T follicular helper cell (primary cell): Measurements from ENCODE around the gene GM2A.
"Not testable (repeated sequence)": the region's sequence is repeated elsewhere in the genome, so short reads cannot be mapped to it uniquely, and the experiment has no call there.

ENCODE experiments used
- DNase-seq: peaks from one replicate; pipeline ENCODE4 v3.0.0-alpha.2; 2020; ENCODE audit warnings: low read depth

The GM2A gene

DNA sequence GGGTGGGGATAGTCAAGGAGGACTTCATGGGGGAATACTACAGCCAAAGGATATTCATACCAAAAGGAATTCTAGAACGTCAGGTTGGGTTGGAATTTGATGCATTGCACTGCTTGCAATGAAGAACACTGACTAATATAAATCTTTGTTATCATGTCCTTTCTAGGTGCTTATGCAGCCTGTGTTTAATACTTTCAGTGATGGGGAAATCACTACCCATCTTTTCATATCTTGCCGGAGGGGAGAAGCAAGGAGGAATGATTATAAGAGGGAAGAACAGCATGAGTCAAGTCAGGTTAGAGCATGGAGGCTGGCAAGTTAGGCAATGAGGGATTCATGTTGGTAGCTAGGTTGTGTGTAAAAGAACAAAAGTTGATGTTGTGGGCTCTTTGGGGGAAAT, 24.0 kb upstream of the GM2A start:
- DNase-seq = no peak

DNA sequence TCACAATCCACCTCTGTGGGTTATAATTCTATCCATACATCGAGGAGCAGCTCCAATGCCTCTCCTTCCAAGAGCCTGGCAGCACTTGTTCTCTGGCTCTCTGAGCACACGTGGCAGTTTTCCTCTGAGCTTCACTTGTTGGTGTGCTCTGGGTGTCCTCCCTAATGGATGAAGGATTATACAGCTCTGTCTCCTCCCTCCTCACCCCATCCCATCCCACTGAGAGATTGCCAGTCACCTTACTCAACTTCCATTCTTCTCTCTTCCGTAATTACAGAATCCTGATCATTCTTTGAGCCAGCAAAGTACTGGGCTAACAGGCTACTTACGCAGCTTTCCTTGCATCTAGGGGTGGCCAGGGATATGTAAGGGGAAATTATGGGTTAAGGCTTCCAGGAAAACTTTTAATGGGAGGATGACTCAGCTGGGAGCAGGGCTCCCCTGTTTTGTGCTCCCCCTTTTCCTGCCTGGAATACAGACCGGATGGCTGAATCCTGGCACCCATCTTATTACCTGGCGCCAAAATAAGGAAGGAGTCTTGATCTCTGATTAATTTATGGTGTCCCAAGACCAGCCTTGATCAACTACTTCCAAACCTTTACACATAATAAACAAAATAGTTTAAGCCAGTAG, 22.8 kb upstream of the GM2A start:
- DNase-seq = no peak

DNA sequence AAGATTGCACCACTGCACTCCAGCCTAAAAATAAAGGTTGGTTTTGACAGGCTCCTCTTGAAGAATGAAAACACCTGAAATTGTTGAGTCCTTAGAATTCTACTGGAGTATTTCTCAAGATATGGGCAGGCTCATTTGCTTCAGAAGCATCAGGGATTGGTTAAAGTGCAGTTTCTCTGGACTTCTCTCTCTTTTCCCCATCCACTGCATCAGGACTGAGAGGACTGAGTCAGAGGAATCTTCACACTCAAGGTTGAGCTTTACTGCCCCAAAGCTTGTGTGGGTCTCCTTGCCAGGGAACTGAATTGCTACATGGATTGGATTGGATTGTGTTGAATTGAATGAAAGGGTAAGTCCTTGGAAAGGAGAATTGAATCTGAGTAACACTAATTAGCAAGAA, 21.6 kb upstream of the GM2A start:
- DNase-seq = no peak

DNA sequence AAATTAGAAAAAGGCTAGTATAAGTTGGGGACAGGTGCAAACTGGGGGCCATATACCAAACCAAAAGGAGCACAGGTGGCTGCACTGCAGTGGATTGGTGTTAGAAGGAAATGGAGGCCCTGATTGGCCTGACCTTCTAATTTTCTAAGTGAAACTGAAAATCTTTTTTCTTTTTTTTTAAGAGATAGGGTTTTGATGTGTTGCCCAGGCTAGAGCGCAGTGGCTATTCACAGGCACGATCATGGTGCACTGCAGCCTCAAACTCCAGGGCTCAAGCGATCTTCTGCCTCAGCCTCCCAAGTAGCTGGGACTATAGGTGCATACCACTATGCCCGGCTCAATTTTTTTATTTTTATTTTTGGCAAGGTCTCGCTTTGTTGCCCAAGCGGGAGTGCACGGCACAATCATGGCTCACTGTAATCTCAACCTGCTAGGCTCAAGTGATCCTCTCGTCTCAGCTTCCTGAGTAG, 19.3 kb upstream of the GM2A start:
- no peak for DNase-seq

DNA sequence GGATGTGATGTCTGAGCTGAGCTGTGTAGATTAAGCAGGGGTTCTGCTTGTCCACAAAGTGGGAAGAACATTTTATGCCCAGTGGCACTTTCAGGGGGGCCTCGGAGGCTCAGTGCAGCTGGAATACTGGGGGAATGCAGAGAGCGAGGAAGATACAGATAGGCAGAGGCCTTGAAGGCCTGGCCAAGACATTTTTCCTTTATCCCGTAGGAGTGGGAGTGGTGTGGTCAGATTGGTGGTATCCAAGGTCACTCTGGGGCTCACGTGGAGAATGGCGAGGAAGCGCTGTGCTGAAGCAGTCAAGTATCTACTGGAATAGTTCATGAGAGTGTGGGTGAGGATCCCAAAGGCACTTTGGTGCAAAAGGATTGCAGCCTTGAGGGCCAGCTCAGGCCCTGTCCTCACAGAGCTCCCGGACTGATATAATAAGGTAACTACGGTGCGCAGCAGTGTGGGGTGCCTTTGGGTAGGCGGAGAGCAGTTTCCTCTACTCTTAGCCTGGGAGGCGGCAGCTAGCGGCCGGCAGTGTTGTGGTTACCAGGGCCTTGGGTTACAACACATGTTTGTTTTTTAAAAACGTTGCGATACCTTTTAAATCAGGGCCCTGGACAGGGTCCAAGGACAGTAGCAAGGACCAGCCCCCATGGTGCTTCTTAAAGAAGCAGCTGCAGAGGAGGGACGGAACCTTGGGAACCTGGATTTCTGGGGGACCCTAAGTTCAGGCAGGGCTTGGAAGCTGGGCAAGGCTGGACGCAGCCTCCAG, 18.3 kb upstream of the GM2A start:
- no peak for DNase-seq

DNA sequence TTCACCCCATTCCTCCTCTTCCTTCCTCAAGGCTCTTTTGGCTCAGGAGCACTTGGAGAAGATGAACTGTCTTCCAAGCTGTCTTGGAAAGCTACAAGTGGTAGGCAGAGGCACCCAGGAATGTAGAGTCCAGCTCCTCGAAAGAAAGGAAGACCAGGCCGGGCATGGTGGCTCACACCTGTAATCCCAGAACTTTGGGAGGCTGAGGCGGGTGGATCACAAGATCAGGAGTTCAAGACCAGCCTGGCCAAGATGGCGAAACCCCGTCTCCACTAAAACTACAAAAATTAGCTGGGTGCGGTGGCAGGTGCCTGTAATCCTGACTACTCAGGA, 17.8 kb upstream of the GM2A start:
- not testable (repeated sequence) for DNase-seq

DNA sequence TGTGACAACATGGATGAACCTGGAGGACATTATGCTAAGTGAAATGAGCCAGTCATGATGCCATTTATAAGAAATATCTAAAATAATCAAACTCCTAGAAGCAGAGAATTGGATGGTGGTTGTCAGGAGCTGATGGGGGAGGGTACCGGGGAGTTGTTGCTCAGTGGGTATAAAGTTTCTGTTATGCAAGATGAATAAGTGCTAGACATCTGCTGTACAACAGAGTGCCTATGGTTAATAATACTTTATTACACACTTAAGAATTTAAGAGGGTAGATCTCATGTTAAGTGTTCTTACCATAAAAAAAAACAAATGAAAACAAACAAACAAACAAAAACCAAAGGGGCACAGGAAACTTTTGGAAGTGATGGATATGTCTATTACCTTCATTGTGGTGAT, 16.1 kb upstream of the GM2A start:
- no peak for DNase-seq

DNA sequence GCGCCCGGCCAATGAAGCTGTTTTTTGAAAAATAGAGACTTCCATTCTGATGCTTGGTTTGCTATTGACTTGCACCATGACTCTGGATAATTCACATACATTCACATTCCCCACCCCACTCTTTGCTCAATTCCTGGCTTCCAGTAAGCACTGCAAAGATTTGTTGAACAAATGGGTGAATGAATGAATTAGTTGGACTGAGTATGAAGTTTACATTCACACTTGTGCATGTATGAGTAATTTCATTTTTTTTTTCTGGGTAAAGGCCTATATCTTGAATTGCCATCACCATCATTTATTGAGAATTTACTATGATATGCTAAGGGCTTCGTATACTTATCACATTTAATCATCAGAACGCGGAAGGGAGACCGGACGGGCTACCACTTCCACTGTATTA, 15.3 kb upstream of the GM2A start:
- no peak for DNase-seq

DNA sequence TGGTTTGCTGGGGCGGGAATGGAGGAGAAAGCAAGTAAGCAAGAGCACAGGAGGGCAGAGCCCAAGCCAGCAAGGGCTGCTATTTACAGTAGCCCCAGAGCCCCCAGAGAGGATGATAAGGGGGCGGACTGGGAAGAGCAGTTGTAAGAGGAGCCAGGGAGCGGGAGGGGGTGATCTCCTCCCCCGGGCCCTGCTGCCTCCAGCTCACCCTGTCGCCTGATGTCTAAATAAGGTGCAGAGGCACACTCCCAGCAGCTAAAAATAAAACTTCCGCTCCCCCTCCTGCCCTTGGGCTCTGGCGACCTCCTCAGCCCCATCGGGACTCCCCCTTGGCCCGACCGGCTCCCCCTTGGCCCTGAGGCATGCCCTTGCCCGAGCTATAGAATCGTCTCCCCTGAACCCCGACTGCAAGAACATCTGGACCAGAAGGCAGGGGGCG, 14.7 kb upstream of the GM2A start:
- no peak for DNase-seq

DNA sequence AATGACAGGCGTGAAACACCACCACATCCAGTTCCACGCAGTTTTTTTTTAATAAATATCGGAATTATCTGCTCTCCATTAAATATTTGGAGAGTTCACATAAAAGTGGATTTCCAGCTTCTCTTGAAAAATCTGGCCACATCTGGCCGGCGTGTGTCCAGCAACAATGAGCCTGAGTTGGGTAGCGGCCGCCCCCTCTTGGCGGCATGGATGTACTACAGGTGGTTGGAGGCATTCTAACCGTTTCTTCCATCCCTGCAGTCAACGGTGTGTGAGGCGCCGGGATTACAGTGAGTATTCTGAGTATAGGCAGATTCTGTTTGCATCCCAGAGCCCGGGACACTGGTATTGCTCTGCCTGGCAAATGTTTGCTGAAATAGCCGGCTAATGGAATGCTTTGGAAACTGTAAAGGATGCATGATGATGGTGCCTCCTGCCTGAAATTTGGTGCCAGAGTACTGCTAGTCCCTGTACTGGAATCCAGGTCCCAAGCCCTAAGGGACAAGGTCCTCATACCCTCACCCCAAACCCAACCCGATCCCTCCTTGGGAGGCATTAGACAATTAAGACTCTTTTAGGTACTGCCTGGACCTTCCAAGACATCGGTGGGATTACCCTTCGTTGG, 13.6 kb upstream of the GM2A start:
- no peak for DNase-seq

DNA sequence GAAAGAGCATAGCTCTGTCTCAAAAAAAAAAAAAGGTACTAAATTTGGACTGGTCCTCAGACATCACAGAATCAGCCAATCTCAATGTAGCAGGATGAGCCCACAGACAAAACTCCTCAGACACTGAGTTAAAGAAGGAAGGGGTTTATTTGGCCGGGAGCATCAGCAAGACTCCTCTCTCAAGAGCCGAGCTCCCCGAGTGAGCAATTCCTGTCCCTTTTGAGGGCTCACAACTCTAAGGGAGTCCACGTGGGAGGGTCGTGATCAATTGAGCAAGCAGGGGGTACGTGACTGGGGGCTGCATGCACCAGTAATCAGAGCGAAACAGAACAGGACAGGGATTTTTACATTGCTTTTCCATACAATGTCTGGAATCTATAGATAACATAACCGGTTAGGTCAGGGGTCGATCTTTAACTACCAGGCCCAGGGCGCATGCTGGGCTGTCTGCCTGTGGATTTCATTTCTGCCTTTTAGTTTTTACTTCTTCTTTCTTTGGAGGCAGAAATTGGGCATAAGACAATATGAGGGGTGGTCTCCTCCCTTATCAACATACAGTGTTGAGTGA, 12.6 kb upstream of the GM2A start:
- not testable (repeated sequence) for DNase-seq

DNA sequence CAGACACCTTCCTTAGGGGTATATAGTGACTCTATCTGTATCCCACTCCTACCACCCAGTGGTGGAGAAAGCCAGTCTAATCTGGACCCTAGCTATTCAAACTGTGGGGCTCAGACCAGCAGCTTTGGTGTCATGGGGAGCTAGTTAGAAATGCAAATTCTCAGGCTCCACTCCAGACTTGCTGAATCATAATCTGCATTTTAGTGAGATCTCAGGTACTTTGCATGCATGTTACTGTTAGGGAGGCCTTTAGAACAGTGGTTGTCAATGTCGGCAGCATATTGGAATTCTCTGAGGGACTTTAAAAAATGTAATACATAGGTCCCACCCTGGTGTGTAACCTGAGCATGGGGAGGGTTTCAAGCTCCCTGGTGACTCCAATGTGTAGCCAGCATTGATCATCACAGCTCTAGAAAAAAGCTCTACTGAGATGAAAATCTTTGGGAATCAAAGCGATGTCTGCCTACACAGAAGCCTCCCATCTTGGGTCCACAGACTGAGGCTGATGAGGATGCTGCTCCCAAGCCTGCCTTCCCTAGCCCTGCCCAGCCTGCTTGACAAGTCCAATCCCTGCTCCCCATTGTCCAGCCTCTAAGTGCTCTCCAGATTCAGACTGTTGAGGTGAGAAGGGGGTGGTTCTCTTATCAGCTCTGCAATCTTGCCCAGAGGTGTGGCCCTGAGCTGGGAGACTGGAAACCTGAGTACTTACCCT, 11.9 kb upstream of the GM2A start:
- no peak for DNase-seq

DNA sequence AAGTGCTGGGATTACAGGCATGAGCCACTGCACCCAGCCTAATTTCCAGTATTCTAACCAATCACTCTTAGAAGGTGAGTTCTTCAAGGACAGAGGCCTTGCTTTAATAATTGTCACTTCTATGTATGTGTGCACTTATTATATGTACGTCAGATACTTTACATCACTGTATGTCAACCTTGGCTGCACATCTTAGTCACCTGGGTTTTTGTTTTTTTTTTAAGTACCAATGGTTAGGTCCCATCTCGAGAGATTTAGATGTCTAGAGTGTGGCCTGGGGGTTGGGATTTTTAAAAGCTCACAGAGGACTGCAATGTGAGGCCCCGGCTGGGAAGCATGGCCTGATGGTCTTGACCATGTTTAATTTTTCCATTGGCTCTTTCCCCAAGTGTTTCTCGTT, 9.9 kb upstream of the GM2A start:
- no peak for DNase-seq

DNA sequence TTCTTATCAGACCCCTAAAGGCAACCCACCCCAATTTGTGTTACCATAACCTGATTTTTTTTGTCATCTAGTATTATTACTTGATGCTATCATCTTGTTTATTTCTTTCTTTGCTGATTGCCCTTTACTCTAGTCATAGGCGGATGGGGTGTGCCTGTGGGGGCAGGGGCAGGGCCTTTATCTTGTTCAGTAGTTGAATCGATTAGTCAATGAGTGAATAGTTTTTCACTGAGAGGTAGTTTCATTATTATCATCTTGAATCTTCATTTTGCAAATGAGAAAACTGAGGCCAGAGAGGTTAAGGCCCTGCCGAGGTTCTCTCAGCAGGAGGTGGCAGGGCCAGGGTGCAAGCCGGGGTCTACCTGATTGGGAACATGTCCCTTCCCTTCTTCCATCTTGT, 9.4 kb upstream of the GM2A start:
- no peak for DNase-seq

DNA sequence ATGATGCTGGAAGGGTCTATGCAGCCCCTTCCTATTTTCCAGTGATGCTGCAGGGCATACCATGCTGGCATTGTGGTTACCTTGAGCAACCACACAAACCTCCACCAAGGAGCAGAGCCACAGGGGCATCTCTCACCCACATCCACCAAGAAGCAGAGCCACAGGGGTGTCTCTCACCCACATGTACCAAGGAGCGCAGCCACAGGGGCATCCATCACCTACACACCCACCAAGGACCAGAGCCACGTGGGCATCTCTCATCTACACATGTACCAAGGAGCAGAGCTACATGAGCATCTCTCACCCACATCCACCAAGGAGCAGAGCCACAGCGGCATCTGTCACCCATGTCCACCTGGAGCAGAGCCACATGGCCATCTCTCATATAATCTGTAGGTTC, 8.8 kb upstream of the GM2A start:
- no peak for DNase-seq

DNA sequence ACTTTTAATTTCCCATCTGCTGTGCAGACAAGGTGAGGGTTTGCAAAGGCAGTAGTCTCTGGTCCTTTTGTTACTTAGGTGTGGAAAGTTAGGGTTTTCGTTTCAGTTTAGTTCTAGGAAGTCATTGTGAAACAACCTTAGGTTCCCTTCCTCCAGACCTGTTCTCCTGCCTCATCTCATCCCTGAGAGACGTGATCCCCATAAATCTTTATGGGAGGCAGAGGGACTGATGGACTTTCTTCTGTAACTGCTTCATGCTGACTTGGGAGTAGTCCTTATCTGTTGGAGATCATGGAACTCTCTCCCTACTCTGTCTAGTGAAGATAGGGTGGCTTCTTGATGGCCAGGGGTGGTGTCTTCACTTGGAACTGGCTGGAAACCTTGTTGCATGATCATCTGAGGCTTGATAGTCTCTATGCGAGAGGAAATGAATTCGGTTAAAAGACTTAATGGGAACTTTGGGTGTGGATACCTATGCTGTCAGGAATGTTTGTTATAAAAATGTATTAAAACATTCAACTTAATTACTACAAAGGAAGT, 7.2 kb upstream of the GM2A start:
- no peak for DNase-seq

DNA sequence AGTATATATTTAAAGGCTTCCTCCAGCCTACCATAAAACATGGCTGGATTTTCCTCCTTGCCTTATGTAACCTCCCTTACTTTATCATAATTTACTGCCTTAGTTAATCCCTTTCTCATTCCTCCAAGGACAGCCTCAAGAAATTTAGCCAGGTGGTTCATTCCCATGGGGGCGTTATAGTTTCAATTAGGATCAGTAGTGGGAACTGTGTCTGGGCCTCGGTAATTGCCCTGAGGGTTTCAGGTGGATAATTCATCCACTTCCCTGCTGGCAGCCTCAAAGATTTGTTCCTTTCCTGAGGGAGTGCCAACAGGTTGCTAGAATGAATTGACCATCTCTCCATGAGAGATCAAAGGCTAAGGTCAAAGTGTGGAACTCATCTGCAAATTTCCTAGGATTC, 4.3 kb upstream of the GM2A start:
- DNase-seq = no peak

DNA sequence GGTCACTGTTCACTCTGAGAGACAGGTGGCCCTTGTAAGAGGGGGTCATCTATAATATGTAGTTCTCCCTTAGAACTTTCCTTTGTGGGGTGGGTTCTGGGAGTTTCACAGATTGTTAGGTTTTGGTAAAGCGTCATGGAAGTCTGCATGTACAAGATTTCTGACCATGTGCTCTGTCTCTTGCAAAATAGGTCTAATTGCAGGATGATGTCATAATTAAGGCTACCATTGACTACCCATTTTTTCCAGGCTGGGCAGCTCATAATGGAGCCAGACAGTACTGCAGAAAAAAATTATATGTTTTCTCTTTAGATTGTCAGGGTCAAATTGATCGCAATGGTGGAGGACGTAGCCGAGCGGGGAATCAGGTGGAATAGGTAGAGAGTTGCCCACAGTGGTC, 3.7 kb upstream of the GM2A start:
- DNase-seq = no peak

DNA sequence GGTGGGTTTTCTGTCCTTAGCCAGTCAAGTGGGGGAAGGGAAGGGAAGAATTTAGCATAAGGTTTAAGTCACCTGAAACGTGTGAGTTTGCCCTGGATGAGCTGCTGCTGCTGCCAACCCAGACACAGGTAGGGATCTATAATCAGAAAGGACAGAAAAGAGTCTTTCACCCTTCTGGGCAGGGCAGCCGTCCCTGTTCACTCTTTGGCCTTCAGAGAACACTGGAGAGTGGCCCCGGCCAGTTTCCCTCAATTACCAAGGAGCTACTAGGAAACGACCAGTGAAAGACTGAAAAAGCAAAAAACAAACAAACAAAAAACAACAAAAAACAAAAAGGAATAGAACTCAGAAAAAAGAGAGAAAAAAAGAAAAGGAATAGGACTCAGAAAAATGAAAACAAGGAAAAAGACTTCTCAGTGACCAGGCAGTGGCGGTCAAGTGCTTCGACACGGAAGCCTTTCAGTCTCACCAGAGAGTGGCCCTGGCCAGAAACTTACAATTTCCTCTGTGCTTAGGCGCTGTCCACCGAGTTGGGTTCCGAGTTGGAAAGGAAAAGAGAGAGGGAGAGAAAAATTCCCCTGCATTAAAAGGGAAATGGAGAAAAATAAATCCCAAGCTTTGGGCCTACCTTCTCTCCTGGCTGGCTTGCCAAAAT, 2.5 kb upstream of the GM2A start:
- no peak for DNase-seq

DNA sequence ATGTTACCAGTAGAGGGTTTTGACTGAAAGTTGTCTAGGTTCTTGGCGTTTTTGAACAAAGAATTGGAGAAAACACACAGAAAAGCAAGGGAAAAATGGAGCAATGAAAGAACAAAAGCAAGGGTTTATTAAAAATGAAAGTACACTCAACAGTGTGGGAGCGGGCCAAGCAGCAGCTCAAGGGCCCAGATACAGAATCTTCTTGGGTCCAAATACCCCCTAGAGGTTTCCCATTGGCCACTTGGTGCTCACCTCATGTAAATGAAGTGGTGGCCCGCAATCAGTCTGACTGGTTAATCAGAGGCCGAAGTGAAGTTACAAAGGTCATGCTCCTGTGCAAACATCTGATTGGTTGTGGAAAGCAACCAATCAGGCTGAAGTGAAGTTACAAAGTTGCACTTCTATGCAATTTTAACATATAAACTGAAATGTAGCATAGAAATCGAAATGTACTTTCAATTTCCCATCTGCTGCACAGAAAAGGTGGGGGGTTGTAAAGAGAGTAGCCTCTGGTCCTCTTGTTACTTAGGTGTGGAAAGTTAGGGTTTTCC, 1.9 kb upstream of the GM2A start:
- no peak for DNase-seq

DNA sequence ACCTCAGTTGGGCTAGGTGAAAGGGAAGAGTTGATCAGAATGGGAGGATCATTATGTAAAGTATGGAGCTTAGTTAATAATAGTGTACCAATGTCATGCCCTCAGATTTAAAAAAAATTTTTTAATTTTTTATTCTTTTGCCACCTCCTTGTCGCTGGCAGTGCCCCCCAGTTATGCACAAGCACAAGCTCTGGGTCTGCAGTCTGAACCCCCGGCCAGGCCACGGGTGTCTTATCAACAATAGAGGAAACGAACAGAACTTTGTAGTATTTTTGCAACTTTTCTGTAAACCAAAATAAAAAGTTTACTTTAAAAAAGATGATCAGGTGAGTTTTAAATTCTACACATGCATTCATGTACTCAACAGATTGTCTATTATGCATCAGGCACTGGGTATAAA, 1.4 kb upstream of the GM2A start:
- no peak for DNase-seq

DNA sequence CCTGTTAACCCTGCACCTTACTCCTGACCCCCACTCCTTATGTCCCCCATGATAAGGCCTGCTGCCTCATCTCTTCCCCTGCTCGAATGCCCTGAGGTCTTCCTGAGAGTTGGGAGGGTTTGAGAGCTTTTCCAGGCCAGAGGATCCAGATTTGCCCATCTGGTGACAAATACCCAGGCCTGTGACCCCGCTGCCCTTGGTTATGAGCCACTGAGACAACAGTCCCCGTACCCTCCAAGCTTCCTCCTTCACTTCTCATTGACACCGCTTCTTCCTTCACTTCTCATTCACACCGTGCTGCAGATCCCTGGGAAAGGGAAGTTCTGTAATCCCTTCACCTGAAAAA, 593 bp downstream of the GM2A start:
- no peak for DNase-seq
